MM.1S (cell line): ENCODE measurements around the gene IL17C.

Experiments
- CTCF ChIP-seq: fragments of 300-600 bp; sonication (generic); IDR thresholded peaks from 2 replicates; pipeline ENCODE4 v1.5.1; 2016; ENCODE audit warnings: antibody characterized with exemption, low read length, mixed read lengths
- EZH2 ChIP-seq: fragments of 300-600 bp; sonication (generic); optimal IDR thresholded peaks from 2 replicates; pipeline ENCODE3; 2017; ENCODE audit warnings: low read depth, mild to moderate bottlenecking, antibody characterized with exemption, low read length, mixed read lengths

DNA sequence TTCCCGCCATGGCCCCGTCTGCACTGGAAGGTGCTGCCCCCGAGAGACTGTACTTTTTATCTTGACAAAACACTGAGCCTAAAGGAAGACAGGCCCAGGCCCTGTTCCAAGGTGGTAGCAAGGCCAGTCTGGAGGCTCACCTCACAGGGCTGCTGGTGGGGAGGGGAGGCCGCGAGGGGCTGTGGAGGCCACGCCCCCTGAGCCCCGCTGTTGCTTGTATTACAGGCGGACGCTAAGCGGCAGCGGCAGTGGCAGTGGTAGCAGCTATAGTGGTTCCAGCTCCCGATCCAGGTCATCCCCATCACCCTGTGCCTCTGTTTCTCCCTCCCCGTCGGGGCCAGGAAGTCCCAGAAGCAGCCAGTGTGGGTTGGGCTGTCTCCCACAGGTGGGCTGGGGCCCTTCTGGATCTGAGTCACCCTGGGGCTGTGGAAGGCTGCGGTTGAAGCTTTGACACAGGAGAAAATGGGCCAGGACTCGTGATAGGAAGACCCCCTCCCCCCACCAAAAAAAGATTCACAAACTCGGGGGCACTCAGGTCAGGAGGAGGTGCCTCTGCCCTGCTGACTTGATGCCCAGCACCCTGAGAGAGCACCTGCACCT, 13.3 kb upstream of the IL17C start:
- TF ChIP-seq CTCF, result no peak
- no peak for TF ChIP-seq EZH2
